HFF-Myc (cell line): Measurements from ENCODE around the gene PPIL6.

Experiments
- DNase-seq: peaks from one replicate; pipeline ENCODE4 v3.0.0-alpha.2; 2011; ENCODE audit warnings: low read depth; ENCODE audit errors: extremely low read depth
- H3K4me3 ChIP-seq: replicated peaks from 2 replicates; pipeline ENCODE4 v1.5.1; 2011; ENCODE audit warnings: low read depth, mild to moderate bottlenecking, control low read depth, low read length
- TF ChIP-seq, protein P1 (sequence below): IDR thresholded peaks from 2 replicates; pipeline ENCODE4 v1.5.1; 2012; ENCODE audit warnings: mild to moderate bottlenecking, low read depth, low read length, control low read depth; ENCODE audit errors: missing control alignments

The PPIL6 gene

DNA sequence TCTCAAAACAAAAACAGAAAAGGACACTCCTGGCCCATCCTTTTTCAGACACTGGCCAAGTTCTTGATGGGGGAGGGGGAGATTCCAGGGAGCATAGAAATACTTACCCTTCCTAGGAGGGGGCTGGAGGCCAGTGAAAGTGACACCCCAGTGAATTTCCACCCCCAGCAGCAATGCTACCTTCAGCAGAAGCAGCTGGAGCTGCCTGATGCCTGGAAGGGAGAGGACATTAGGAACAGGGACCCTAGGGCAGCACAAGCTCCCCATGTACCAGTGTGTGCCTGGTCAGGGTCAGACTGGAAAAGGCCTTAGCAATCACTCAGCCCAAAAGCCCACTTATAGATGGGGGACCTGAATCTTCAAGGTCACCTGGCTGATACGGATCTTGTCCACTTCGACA, 12.7 kb upstream of the PPIL6 start:
- DNase-seq: no peak
- H3K4me3 ChIP-seq: no peak overlapping the region
- TF ChIP-seq, protein P1, sequence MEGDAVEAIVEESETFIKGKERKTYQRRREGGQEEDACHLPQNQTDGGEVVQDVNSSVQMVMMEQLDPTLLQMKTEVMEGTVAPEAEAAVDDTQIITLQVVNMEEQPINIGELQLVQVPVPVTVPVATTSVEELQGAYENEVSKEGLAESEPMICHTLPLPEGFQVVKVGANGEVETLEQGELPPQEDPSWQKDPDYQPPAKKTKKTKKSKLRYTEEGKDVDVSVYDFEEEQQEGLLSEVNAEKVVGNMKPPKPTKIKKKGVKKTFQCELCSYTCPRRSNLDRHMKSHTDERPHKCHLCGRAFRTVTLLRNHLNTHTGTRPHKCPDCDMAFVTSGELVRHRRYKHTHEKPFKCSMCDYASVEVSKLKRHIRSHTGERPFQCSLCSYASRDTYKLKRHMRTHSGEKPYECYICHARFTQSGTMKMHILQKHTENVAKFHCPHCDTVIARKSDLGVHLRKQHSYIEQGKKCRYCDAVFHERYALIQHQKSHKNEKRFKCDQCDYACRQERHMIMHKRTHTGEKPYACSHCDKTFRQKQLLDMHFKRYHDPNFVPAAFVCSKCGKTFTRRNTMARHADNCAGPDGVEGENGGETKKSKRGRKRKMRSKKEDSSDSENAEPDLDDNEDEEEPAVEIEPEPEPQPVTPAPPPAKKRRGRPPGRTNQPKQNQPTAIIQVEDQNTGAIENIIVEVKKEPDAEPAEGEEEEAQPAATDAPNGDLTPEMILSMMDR: no peak

DNA sequence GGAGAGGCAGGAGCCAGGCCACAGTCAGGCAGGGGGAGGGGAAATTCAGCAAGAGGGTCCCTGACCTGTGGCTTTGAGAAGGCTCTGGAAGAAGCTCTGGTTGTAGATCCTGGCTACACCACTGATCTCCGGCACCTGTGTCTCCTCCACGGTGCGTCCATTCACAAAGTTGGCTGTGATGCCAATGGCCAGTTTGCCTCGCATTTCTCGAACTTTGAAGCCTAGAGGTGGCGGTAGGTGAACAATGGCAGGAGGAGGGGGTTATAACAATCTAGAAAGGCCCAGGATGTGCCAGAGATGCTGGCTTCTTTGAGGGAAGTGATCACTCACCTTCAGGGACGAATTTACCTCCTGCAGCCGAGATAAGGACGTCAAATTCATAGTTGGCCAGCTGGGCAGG, 11.8 kb upstream of the PPIL6 start:
- no peak for DNase-seq
- TF ChIP-seq, protein P1: no peak
- H3K4me3 ChIP-seq: no peak overlapping the region

DNA sequence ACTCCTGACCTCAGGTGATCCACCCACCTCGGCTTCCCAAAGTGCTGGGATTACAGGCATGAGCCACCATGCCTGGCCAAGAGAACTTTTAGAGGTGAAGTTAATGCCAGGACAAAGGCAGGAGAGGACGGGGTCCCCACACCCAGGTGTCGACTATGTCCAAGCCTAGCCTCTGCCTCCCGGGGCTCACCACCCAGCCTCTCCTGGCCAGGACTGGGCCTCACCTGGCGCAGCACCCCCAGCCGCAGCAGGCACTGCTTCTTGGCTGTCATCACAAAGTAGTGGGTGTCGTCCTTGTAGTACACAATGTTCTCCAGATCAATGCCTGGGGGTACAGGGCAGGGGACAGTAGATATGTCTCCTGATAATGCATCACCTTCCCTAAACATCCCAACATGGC, 10.9 kb upstream of the PPIL6 start:
- DNase-seq: no peak
- H3K4me3 ChIP-seq: no peak overlapping the region
- TF ChIP-seq, protein P1: no peak

DNA sequence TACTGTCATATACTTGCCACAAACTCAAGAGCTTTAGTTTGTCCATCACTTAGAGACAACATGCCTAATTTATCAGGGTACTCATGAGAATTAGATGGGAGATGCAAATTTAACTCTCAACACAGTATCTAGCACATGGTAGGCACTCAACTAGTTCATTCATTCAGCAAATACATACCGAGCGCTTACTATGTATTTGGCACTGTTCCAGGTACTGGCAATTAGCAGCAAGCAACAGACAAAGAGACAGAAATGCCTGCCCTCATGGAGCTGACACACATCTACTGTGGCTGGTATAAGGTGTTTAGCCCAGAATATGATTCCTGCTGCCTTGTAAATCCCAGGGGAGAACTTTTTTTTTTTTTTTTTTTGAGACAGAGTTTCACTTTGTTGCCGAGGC, 10.4 kb upstream of the PPIL6 start:
- no peak overlapping the region for H3K4me3 ChIP-seq
- DNase-seq: no peak
- TF ChIP-seq, protein P1: no peak

DNA sequence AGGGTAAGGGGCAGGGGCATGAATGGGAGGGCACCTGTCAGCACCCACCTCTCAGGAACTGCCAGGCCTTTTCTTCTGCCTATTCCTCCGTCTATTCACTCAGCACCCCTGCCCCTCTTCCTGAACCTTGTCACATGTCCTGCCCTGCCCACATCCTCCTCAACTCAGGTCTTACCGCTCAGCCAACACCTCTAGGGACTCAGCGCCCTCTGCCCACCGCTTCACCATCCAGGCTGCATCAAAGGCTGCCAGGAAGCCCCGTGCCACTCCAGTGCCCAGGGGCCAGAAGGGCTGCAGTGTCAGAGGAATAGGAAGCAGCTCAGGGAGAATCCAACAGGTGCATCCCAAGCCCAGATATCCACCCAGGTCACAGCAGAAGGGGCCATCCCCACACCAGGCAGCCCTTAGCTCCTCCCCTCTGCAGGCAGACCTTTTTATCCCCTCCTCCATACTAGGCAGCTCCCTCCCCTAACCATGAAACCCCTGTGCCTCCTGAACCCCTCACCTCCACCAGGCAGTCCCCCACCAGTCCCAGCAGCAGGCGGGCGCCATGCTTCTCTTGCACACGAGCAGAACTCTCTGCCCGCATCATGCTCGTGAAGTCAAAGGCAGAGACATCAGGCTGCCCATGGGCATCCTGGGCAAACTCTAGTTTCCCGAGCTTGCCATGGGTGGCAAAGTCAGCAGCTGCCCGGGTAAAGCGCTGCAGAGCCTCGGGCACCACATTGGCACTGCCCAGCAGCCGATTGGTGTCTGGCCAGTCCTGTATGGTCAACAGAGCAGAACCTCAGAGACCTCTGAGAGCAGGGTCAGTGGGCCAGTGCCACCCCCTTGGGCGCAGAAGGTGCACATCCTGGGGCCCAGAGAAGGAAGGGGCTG, 9.6 kb upstream of the PPIL6 start:
- H3K4me3 ChIP-seq: no peak overlapping the region
- TF ChIP-seq, protein P1: no peak
- no peak for DNase-seq

DNA sequence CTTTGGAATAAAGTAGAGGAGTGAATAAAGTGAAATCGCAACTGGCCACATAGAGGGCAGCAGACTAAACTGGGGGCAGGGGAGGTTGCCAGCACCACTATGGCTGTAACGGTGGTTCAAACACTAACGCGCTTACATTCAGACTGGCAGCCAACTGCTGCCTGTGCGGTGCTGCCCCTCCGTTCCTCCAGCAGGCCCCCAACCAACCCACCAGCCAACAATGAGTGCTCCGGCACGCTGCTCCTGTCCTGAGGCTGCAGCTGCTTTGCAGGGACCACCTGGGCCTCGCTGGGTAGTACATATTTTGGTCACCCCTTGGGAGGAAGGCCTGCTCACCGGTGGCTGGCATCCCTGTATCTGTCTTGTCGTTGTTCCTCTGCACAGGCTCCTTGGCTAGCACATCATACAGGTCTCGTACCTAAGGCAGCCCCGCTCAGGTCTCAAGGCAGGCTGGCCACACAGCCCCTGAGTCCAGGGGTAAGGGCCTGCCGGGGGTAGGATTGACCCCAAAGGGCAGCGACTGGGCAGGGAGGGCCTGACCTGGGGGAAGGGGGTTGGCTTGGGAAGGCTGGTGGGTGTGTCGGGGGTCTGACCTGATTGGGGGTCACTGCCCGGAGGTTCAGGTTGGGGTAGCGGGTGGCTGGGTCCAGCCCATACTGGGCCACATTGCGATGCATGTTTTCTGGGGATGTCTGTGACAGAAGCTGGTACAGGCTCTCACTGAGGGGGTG, 8.8 kb upstream of the PPIL6 start:
- no peak for DNase-seq
- no peak overlapping the region for H3K4me3 ChIP-seq
- TF ChIP-seq, protein P1: no peak
